K562 (cell line): ENCODE measurements around the gene FBXW7. TPM values are rescaled to one million over a fixed set of nuclear protein-coding genes. Genes with fewer than 3 reads are reported as not detected.

Experiments used
- ATAC-seq: fragments of 200-7000 bp; cut with Tn5 transposase; 3 replicates; pipeline ENCODE4 v1.9.1; 2020; ENCODE audit warnings: moderate library complexity
- BruUV-seq: library from RNA; stranded (reverse); fragments of 400-500 nt; replicated peaks from 2 replicates; lab custom pipeline; 2021; lab: Mats Ljungman, UMichigan
- CTCF ChIA-PET: fragments of 300-600 bp; formaldehyde crosslinking; extraction: SDS; loops from one replicate; lab custom pipeline; 2021; ENCODE audit warnings: low intra/inter-chr PET ratio; lab: Yijun Ruan, JAX
- POLR2A ChIA-PET: fragments of 300-600, 350-650 bp; sonication (Branson Sonifier 250); formaldehyde crosslinking; extraction: SDS; loops from one replicate; lab custom pipeline; 2021; ENCODE audit warnings: antibody characterized with exemption, inconsistent platforms; lab: Yijun Ruan, JAX
- DNase-seq, 4 experiments: peaks; one replicate each; pipeline versions ENCODE4 v3.0.0 to v3.0.0-alpha.2; 2011 to 2018; ENCODE audit warnings: low spot score in 3 of 4, mixed read lengths in 3 of 4; ENCODE audit errors: extremely low read depth in 1 of 4
- FAIRE-seq: peaks from 2 replicates; lab custom pipeline; 2011; peaks lifted over from hg19 to GRCh38; lab: Jason Lieb, UNC
- H2AFZ ChIP-seq: 2 replicates; pipeline ENCODE4 v1.6.0; 2011; ENCODE audit warnings: low read depth, low read length, control low read depth, inconsistent platforms
- H3K27ac ChIP-seq: fragments of 200-600 bp; 3 replicates; pipeline ENCODE4 v1.8.0; 2011; ENCODE audit warnings: low read depth, mild to moderate bottlenecking, control low read depth, inconsistent platforms, low read length, moderate library complexity, mixed read lengths; ENCODE audit errors: extremely low read depth
- H3K27me3 ChIP-seq, 2 experiments: fragments of 300-600 bp in 1 of 2; 2 replicates in 1 of 2; 3 replicates in 1 of 2; pipeline versions ENCODE4 v1.6.0 to v1.8.0; 2011; ENCODE audit warnings: inconsistent platforms in 2 of 2, low read length in 2 of 2, mild to moderate bottlenecking in 1 of 2, mixed read lengths in 1 of 2, moderate library complexity in 1 of 2; ENCODE audit not compliant: control insufficient read depth in 2 of 2, insufficient read depth in 2 of 2
- H3K36me3 ChIP-seq: fragments of 300-600 bp; 3 replicates; pipeline ENCODE4 v1.8.0; 2011; ENCODE audit warnings: mild to moderate bottlenecking, low read length, inconsistent platforms; ENCODE audit not compliant: control insufficient read depth, insufficient read depth
- H3K4me1 ChIP-seq, 2 experiments: fragments of 200-600 bp in 1 of 2; replicated peaks in 1 of 2; 2 replicates in 1 of 2; 3 replicates in 1 of 2; pipeline versions ENCODE4 v1.5.1 to v1.8.0; 2011; ENCODE audit warnings: inconsistent platforms in 2 of 2, low read length in 2 of 2, mild to moderate bottlenecking in 1 of 2, mixed read lengths in 1 of 2, moderate library complexity in 1 of 2; ENCODE audit not compliant: control insufficient read depth in 2 of 2, insufficient read depth in 2 of 2
- H3K4me2 ChIP-seq: 2 replicates; pipeline ENCODE4 v1.6.1; 2011; ENCODE audit warnings: low read length, control low read depth, inconsistent platforms, mixed read lengths; ENCODE audit not compliant: insufficient read depth
- H3K4me3 ChIP-seq: fragments of 200-600 bp; sonication (generic), shearing (Covaris generic); 2 replicates; pipeline ENCODE4 v1.5.1; 2016; ENCODE audit warnings: control low read depth, inconsistent platforms
- H3K79me2 ChIP-seq: fragments of 200-600 bp; 3 replicates; pipeline ENCODE4 v1.8.0; 2011; ENCODE audit warnings: low read length, inconsistent platforms; ENCODE audit not compliant: control insufficient read depth, insufficient read depth
- H3K9ac ChIP-seq, 2 experiments: 2 replicates each; pipeline versions ENCODE4 v1.6.0 to v1.6.1; 2011; ENCODE audit warnings: low read depth in 2 of 2, low read length in 2 of 2, control low read depth in 1 of 2, inconsistent platforms in 1 of 2, mild to moderate bottlenecking in 1 of 2, mixed read lengths in 1 of 2; ENCODE audit not compliant: insufficient read depth in 1 of 2
- H3K9me1 ChIP-seq: one replicate; pipeline ENCODE4 v1.6.0; 2011; ENCODE audit warnings: inconsistent platforms, mild to moderate bottlenecking, low read length, moderate library complexity; ENCODE audit not compliant: control insufficient read depth, insufficient read depth
- H3K9me3 ChIP-seq: replicated peaks from 2 replicates; pipeline ENCODE4 v1.5.1; 2011; ENCODE audit warnings: low read depth, low read length, inconsistent platforms; ENCODE audit not compliant: control insufficient read depth, insufficient read depth
- H4K20me1 ChIP-seq: replicated peaks from 2 replicates; pipeline ENCODE4 v1.6.1; 2011; ENCODE audit warnings: low read length, inconsistent platforms, mixed read lengths; ENCODE audit not compliant: control insufficient read depth, insufficient read depth
- ARID1B ChIP-seq: fragments of 450-650 bp; IDR thresholded peaks from 2 replicates; pipeline ENCODE4 v1.6.1; 2016; ENCODE audit warnings: antibody characterized with exemption, mild to moderate bottlenecking, inconsistent platforms
- CREM ChIP-seq: IDR thresholded peaks from 2 replicates; pipeline ENCODE4 v1.6.1; 2014; ENCODE audit warnings: antibody characterized with exemption, low read depth
- DPF2 ChIP-seq: fragments of 450-650 bp; IDR thresholded peaks from 2 replicates; pipeline ENCODE4 v1.6.1; 2016
- GTF2A2 ChIP-seq: IDR thresholded peaks from 2 replicates; pipeline ENCODE4 v1.6.1; 2016; ENCODE audit warnings: mild to moderate bottlenecking, missing genetic modification characterization, missing compliant biosample characterization
- MAFF ChIP-seq: IDR thresholded peaks from 2 replicates; pipeline ENCODE4 v1.6.1; 2012; ENCODE audit warnings: low read length, improper control_type of control experiment
- NCOA4 ChIP-seq: fragments of 450-650 bp; IDR thresholded peaks from 2 replicates; pipeline ENCODE4 v1.6.1; 2018; ENCODE audit warnings: mild to moderate bottlenecking; ENCODE audit not compliant: partially characterized antibody
- NFE2 ChIP-seq: IDR thresholded peaks from 2 replicates; pipeline ENCODE4 v1.6.1; 2014; ENCODE audit warnings: antibody characterized with exemption, low read depth
- NUFIP1 ChIP-seq: fragments of 450-650 bp; IDR thresholded peaks from 2 replicates; pipeline ENCODE4 v1.6.1; 2018; ENCODE audit not compliant: partially characterized antibody
- RBM34 ChIP-seq: fragments of 200-400 bp; formaldehyde crosslinking; IDR thresholded peaks from 2 replicates; pipeline ENCODE4 v1.6.1; 2018; ENCODE audit warnings: low read length, borderline replicate concordance; ENCODE audit not compliant: insufficient read depth
- SMARCA4 ChIP-seq: fragments of 450-650 bp; IDR thresholded peaks from 2 replicates; pipeline ENCODE4 v1.6.1; 2016
- SOX6 ChIP-seq: fragments of 450-650 bp; IDR thresholded peaks from 2 replicates; pipeline ENCODE4 v1.6.1; 2014; ENCODE audit warnings: mild to moderate bottlenecking
- TAL1 ChIP-seq: fragments of 450-650 bp; IDR thresholded peaks from 2 replicates; pipeline ENCODE4 v1.6.1; 2016; ENCODE audit warnings: mild to moderate bottlenecking
- UBTF ChIP-seq, 2 experiments: IDR thresholded peaks; 2 replicates each; pipeline ENCODE4 v1.6.1; 2012; ENCODE audit warnings: improper control_type of control experiment in 2 of 2, low read depth in 2 of 2, low read length in 2 of 2, borderline replicate concordance in 1 of 2
- ZNF12 ChIP-seq: sonication (generic); formaldehyde crosslinking; IDR thresholded peaks from 2 replicates; pipeline ENCODE4 v1.4.0; 2020; ENCODE audit warnings: mild to moderate bottlenecking, missing genetic modification reagents
- ZNF24 ChIP-seq: fragments of 450-650 bp; IDR thresholded peaks from 2 replicates; pipeline ENCODE4 v1.6.1; 2016
- ZNF561 ChIP-seq: fragments of 450-650 bp; formaldehyde crosslinking; conservative IDR thresholded peaks from 2 replicates; pipeline ENCODE4 v1.4.0; 2020; ENCODE audit warnings: mild to moderate bottlenecking, moderate library complexity
- ZNF830 ChIP-seq: fragments of 250-450 bp; sonication (Bioruptor Pico); IDR thresholded peaks from 2 replicates; pipeline ENCODE4 v1.5.0; 2021; ENCODE audit warnings: mild to moderate bottlenecking
- WGBS: fragments of 100-300 bp; shearing (Covaris generic); methylation state at CpG from one replicate; pipeline ENCODE4 v1.1.6; 2016; ENCODE audit warnings: low coverage, mixed read lengths; ENCODE audit not compliant: insufficient coverage; ENCODE audit errors: missing lambda C conversion rate; 5-methylcytosine and 5-hydroxymethylcytosine counted together
- in situ Hi-C: fragments of 300-500 bp; cut with MboI; formaldehyde crosslinking; loops from 4 replicates; pipeline ENCODE4 v1.15.0; 2018; ENCODE audit warnings: inconsistent platforms, mixed read lengths
- intact Hi-C: fragments of 100-400 bp; cut with micrococcal nuclease; formaldehyde crosslinking; loops from 2 replicates; pipeline ENCODE4 v1.14.2; 2022
- polyA plus RNA-seq, 8 experiments: library from polyadenylated mRNA; depleted of rRNA in 4 of 8; stranded (reverse) in 5 of 8; unstranded in 3 of 8; fragments of >200 nt; fragmentation: Nextera tagmentation in 2 of 8; fragmentation: Illumina TruSeq in 1 of 8; extraction: Ambion mirVana in 2 of 8; extraction: Trizol in 1 of 8; gene quantifications; 2 replicates each; pipeline versions ENCODE4 v1.2.1 to v1.2.3, GENCODE V29; 2011 to 2014; ENCODE audit warnings: inconsistent platforms in 1 of 8, missing spikeins in 1 of 8
- total RNA-seq, 7 experiments: library from RNA; depleted of rRNA in 6 of 7; stranded (reverse); fragments of >200 nt in 6 of 7; fragmentation: Illumina TruSeq in 2 of 7; extraction: Trizol in 2 of 7; gene quantifications; 2 replicates each; pipeline versions ENCODE4 v1.2.1 to v1.2.3, GENCODE V29; 2011 to 2021; ENCODE audit warnings: low replicate concordance in 1 of 7
- TF ChIP-seq, protein P1 (sequence below), 2 experiments: fragments of 450-650 bp; IDR thresholded peaks; 2 replicates each; pipeline ENCODE4 v1.6.1; 2016
- TF ChIP-seq, protein P2 (sequence below): fragments of 450-650 bp; IDR thresholded peaks from 2 replicates; pipeline ENCODE4 v1.7.1; 2018; ENCODE audit warnings: mild to moderate bottlenecking, low read depth; ENCODE audit not compliant: partially characterized antibody

FBXW7 gene
- total and polyA plus RNA-seq, 9 of the 15 experiments (the other 6 are each of a cell fraction or from before 2014, with no cell fraction given) = 6.8 to 44.2 (median 16.4) TPM

- H4K20me1 ChIP-seq = no peaks in the 10 kb centered on the region
- ChIA-PET CTCF (no interaction called here), POLR2A (interaction anchor here (1.4 kb wide), 1 partner anchor 9 kb away, joined by 3 read pairs; no protein-coding TSS in a partner anchor)
- no peak overlapping the region for H3K4me3 ChIP-seq
- no peaks in the 10 kb centered on the region for H3K9me3 ChIP-seq
- WGBS = 2% methylated on average over 6 of the region's 6 CpGs
- H3K9ac ChIP-seq = no peak overlapping the region
- intact Hi-C loops = loop anchor here (5.0 kb wide), 1 partner anchor 78 kb away; no protein-coding TSS in a partner anchor
- BruUV-seq = no TSS peak
- H2AFZ ChIP-seq = peak overlapping the region; percentile 12; the same call in 1 of the 2 replicates
- peaks cover 0 to 3% of the 10 kb centered on the region in 2 experiments; a peak in 3 of 5 replicates for H3K27me3 ChIP-seq
- H3K36me3 ChIP-seq = no peaks in the 10 kb centered on the region
- H3K4me2 ChIP-seq = peak overlapping the region; percentile 20; the same call in 1 of the 2 replicates
- in situ Hi-C loops = no loop called here
- FAIRE-seq (peak; percentile 19), DNase-seq (peak in 3 of 4 experiments; percentile 24 to 71 (median 58)), ATAC-seq (peak; percentile 91)
- H3K9me1 ChIP-seq = no peaks in the 10 kb centered on the region
- peaks cover 0 to 10% of the 10 kb centered on the region in 2 experiments; a peak in 2 of 5 replicates for H3K4me1 ChIP-seq
- no peaks in the 10 kb centered on the region for H3K79me2 ChIP-seq
- H3K27ac ChIP-seq = no peak overlapping the region
- peak; percentile 76 to 90; a peak in 2 of 4 replicates for TF ChIP-seq UBTF (IDR thresholded peaks at IDR 0.05; ENCODE audit: borderline replicate concordance in 1 of 2, low read depth in 2 of 2, low read length in 2 of 2)
- TF ChIP-seq TAL1 = peak; percentile 31; the same call in 1 of the 2 replicates
- TF ChIP-seq GTF2A2 = no peak
- peak; percentile 61; the same call in 1 of the 2 replicates for TF ChIP-seq SMARCA4
- no peak for TF ChIP-seq ZNF561
- peak; percentile 77 for TF ChIP-seq SOX6
- TF ChIP-seq ZNF24 = no peak
- TF ChIP-seq, protein P1, sequence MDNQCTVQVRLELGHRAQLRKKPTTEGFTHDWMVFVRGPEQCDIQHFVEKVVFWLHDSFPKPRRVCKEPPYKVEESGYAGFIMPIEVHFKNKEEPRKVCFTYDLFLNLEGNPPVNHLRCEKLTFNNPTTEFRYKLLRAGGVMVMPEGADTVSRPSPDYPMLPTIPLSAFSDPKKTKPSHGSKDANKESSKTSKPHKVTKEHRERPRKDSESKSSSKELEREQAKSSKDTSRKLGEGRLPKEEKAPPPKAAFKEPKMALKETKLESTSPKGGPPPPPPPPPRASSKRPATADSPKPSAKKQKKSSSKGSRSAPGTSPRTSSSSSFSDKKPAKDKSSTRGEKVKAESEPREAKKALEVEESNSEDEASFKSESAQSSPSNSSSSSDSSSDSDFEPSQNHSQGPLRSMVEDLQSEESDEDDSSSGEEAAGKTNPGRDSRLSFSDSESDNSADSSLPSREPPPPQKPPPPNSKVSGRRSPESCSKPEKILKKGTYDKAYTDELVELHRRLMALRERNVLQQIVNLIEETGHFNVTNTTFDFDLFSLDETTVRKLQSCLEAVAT (IDR thresholded peaks at IDR 0.05) = no peak
- TF ChIP-seq ZNF12 (CRISPR knock-in tag) = no peak
- no peak for TF ChIP-seq NCOA4
- peak; percentile 90 for TF ChIP-seq NFE2
- TF ChIP-seq ZNF830 (CRISPR knock-in tag) = no peak
- TF ChIP-seq CREM = 0 out of 2 replicates have a peak, but pooled peaks have one; percentile 10
- peak; percentile 52; the same call in 1 of the 2 replicates for TF ChIP-seq MAFF
- TF ChIP-seq, protein P2, sequence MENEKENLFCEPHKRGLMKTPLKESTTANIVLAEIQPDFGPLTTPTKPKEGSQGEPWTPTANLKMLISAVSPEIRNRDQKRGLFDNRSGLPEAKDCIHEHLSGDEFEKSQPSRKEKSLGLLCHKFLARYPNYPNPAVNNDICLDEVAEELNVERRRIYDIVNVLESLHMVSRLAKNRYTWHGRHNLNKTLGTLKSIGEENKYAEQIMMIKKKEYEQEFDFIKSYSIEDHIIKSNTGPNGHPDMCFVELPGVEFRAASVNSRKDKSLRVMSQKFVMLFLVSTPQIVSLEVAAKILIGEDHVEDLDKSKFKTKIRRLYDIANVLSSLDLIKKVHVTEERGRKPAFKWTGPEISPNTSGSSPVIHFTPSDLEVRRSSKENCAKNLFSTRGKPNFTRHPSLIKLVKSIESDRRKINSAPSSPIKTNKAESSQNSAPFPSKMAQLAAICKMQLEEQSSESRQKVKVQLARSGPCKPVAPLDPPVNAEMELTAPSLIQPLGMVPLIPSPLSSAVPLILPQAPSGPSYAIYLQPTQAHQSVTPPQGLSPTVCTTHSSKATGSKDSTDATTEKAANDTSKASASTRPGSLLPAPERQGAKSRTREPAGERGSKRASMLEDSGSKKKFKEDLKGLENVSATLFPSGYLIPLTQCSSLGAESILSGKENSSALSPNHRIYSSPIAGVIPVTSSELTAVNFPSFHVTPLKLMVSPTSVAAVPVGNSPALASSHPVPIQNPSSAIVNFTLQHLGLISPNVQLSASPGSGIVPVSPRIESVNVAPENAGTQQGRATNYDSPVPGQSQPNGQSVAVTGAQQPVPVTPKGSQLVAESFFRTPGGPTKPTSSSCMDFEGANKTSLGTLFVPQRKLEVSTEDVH = no peak
- TF ChIP-seq NUFIP1 = no peak
- peak; percentile 60 for TF ChIP-seq DPF2
- peak; percentile 56 for TF ChIP-seq ARID1B
- TF ChIP-seq RBM34 = no peak
Observed at GRCh38 chr4:152579916-152580315, 44.0 kb upstream of the FBXW7 start.
